SK-N-DZ (cell line): Measurements from ENCODE around the gene BTF3L4.
"Not testable (repeated sequence)": the region's sequence is repeated elsewhere in the genome, so short reads cannot be mapped to it uniquely, and the experiment has no call there.

Source experiments
- DNase-seq: peaks from one replicate; pipeline ENCODE4 v3.0.0-alpha.2; 2015; ENCODE audit warnings: low spot score

Gene BTF3L4

GRCh38 chr1:52055066-52055865, 829 bp upstream of the BTF3L4 start, which contains the start of gene TXNDC12:
Gene TXNDC12 (minus strand): TSS chr1:52055191. CDS start chr1:52055096, 95 bp downstream.
- peak; percentile 90 for DNase-seq

DNA sequence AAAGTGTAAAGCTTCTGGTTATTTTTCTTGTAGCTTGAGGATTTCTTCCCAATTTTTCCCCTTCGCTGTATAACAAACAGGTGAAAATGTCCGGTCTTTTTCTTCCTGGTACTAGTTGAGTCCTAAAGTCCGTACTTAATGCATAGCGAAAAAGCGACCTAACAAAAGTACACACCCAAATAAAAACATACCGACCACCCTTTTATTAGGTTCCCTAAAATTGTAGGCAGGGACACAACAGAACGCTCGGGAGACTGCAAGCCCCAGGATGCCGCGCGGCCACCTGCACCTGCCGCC, 281 bp upstream of the BTF3L4 start:
- no peak for DNase-seq

- no peak for DNase-seq
Observed at GRCh38 chr1:52056937-52057231, 789 bp downstream of the BTF3L4 start.

- DNase-seq: no peak
Observed at GRCh38 chr1:52057255-52057654, 1.2 kb downstream of the BTF3L4 start.

- DNase-seq: no peak
Observed at GRCh38 chr1:52057876-52058415, 1.9 kb downstream of the BTF3L4 start.

- DNase-seq: no peak
Observed at GRCh38 chr1:52059321-52059720, 3.2 kb downstream of the BTF3L4 start.

DNA sequence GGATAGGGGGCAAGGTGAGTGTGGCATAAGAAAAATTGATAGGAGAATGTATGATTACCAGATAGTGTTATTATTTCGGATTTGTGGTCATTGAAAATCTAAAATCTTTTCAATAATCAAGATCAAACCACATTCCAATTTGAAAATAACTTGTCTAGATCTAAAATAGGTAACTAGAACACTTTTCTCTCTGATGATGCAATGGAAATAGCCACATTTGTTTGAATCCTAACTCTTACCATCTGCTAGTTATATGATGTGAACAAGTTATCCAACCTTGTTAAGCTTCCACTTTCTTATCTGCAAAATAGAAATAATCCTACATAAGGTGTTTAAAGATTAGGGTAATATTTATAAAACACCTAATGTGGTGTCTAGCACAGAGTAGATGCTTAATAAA, 3.8 kb downstream of the BTF3L4 start:
- no peak for DNase-seq

GRCh38 chr1:52060822-52061221, 4.7 kb downstream of the BTF3L4 start:
- DNase-seq: no peak

GRCh38 chr1:52063192-52063591, 7.1 kb downstream of the BTF3L4 start:
- DNase-seq: no peak

DNA sequence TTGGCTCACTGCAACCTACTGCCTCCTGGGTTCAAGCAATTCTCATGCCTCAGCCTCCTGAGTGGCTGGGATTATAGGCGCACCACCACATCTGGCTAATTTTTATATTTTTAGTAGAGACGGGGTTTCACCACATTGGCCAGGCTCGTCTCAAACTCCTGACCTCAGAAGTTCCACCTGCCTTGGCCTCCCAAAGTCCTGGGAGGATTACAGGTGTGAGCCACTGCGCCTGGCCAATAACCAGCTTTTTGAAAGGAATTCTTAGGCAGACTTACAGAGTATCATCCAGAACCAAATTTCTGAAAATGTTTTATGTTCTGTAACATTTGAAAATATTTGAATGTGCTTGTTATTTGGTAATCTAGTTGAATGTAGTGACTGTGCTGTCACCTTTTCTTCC, 14.6 kb downstream of the BTF3L4 start:
- DNase-seq: no peak

DNA sequence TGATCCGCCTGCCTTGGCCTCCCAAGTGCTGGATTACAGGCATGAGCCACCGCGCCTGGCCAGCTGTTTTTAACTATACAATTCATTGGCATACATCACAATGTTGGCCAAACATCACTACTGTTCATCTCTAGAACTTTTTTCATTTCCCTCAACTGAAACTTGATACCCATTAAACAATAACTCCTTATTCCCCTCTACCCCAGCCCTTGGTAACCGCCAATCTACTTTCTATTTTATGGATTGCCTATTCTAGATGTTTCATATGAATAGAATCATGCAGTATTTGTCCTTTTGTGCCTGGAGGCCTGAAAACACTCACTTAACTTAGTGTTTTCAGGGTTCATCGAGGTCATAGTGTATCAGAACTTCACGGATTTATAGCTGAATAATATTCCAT, 16.2 kb downstream of the BTF3L4 start:
- no peak for DNase-seq

GRCh38 chr1:52077277-52077676, 21.2 kb downstream of the BTF3L4 start:
- not testable (repeated sequence) for DNase-seq

GRCh38 chr1:52080014-52080415, 23.9 kb downstream of the BTF3L4 start:
- no peak for DNase-seq

DNA sequence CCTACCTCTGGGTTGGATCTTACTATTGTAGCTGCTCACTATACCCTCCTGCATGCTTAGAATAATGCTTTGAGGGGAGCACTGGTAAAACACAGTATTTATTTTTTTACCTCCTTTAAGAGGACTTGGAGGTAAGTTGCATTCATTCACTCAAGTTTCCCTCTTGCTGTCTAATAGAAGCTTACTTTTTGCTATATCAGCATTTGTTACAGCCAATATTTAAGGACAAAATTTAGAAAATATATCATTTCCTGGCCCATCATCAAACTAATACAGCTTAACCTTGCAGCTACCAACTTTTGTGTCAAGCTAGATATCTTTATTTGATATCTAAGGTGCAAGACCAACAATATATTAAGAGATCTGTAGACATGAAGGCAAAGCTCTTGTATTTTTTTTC, 31.8 kb downstream of the BTF3L4 start:
- DNase-seq: not testable (repeated sequence)

DNA sequence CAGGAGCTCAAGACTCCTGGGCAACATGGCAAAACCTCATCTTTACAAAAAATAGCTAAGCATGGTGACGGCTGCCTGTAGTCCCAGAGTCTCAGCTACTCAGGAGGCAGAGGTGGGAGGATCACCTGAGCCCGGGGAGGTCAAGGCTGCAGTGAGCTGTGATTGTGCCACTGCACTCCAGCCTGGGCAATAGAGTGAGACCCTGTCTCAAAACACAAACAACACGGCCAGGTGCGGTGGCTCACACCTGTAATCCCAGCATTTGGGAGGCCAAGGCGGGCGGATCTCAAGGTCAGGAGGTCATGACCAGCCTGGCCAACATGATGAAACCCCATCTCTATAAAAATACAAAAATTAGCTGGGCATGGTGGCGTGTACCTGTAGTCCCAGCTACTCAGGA, 38.2 kb downstream of the BTF3L4 start:
- not testable (repeated sequence) for DNase-seq

DNA sequence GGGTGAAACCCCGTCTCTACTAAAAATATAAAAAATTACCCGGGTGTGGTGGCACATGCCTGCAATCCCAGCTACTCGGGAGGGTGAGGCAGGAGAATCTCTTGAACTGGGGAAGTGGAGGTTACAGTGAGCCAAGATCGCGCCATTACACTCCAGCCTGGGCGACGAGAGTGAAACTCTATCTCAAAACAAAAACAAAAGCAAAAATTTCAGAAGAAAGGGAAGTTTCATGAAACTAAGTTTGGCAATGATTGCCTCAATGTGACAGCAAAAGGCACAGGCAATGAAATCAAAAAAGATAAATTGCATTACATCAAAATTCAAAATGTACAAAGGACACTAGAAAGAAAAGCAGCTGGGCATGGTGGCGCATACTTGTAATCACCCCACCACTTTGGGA, 40.1 kb downstream of the BTF3L4 start:
- no peak for DNase-seq

GRCh38 chr1:52098139-52098871, 42.2 kb downstream of the BTF3L4 start:
- DNase-seq: no peak

GRCh38 chr1:52102336-52103013, 46.4 kb downstream of the BTF3L4 start:
- no peak for DNase-seq

GRCh38 chr1:52111492-52111891, 55.4 kb downstream of the BTF3L4 start:
- DNase-seq: no peak

GRCh38 chr1:52112489-52112888, 56.4 kb downstream of the BTF3L4 start:
- no peak for DNase-seq

DNA sequence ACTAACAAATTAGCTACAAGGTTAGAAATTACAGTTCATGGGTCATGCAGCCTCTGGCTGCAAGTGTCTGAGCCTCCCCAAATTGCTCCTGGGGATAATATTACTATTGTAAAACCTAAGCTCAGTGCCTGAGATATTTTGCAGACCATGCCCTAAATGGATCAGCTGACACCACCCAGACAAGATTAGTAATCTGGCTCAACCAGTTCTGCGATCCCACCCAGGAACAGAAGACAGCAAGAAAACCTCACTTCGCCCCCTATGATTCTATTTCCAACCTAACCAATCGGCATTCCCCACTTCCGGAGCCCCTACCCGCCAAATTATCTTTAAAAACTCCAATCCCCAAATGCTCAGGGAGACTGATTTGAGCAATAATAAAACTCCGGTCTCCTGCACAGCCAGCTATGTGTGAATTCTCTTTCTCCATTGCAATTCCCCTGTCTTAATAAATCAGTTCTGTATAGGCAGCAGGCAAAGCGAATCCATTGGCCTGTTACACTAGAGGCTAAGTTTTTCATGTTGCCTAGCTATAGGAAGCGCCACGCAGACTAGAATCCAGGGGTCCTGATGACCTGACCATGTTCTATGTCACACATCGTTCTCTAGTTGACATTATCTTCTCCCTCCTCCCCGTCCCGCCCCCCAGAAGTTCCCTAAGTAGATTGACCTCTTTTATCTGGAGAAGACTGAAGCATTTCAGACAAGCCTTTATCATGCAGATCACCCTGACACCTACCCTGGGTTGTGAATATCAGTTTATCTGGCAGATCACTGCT, 63.4 kb downstream of the BTF3L4 start:
- peak; percentile 64 for DNase-seq

GRCh38 chr1:52122384-52122783, 66.3 kb downstream of the BTF3L4 start:
- DNase-seq: no peak
